HCT116 (cell line): Measurements from ENCODE around the gene C4orf51. TPM values are rescaled to one million over a fixed set of nuclear protein-coding genes. Genes with fewer than 3 reads are reported as not detected.

Experiments
- ATAC-seq: fragments of 200-7000 bp; cut with Tn5 transposase; 2 replicates; pipeline ENCODE4 v1.9.1; 2020; ENCODE audit warnings: mild to moderate bottlenecking, moderate library complexity
- BruUV-seq: library from RNA; stranded (reverse); fragments of 400-500 nt; replicated peaks from 2 replicates; lab custom pipeline; 2021; lab: Mats Ljungman, UMichigan
- CTCF ChIA-PET: fragments of 300-600 bp; sonication (Branson Sonifier 250); formaldehyde crosslinking; loops from one replicate; lab custom pipeline; 2021; ENCODE audit warnings: antibody characterized with exemption; lab: Charles Lee
- POLR2A ChIA-PET: fragments of 300-600, 350-600 bp; sonication (Branson Sonifier 250); formaldehyde crosslinking; loops from one replicate; lab custom pipeline; 2021; ENCODE audit warnings: antibody characterized with exemption; lab: Charles Lee
- RAD21 ChIA-PET, 2 experiments: fragments of 300-600 bp; sonication (Branson Sonifier 250); formaldehyde crosslinking; loops; one replicate each; lab custom pipeline; 2023; ENCODE audit warnings: low total read pairs in 2 of 2; ENCODE audit not compliant: uncharacterized antibody in 2 of 2, unreplicated experiment in 2 of 2, low non-redundant PET in 1 of 2; lab: Charles Lee
- DNase-seq: peaks from one replicate; pipeline ENCODE4 v3.0.0-alpha.2; 2010; ENCODE audit warnings: low read depth, low spot score
- H2AFZ ChIP-seq: fragments of 200-600 bp; shearing (Covaris generic), sonication (generic); 2 replicates; pipeline ENCODE4 v1.6.1; 2017; ENCODE audit warnings: low read depth, mixed run types, mixed read lengths, antibody characterized with exemption, low read length; ENCODE audit not compliant: poor library complexity, severe bottlenecking
- H3K27ac ChIP-seq: 2 replicates; pipeline ENCODE4 v1.5.1; 2012; ENCODE audit warnings: low read depth, low read length
- H3K27me3 ChIP-seq: fragments of 200-600 bp; sonication (generic); 2 replicates; pipeline ENCODE4 v1.6.1; 2016; ENCODE audit warnings: mixed run types, low read length, mixed read lengths; ENCODE audit not compliant: insufficient read depth
- H3K36me3 ChIP-seq, 2 experiments: fragments of 200-500 bp in 1 of 2; fragments of 200-600 bp in 1 of 2; sonication (Bioruptor generic) in 1 of 2; sonication (generic) in 1 of 2; 2 replicates each; pipeline versions ENCODE4 v1.5.1 to v1.6.1; 2014 to 2016; ENCODE audit warnings: low read length in 2 of 2, inconsistent platforms in 1 of 2, mixed read lengths in 1 of 2, mixed run types in 1 of 2; ENCODE audit not compliant: insufficient read depth in 2 of 2, control insufficient read depth in 1 of 2
- H3K4me1 ChIP-seq, 2 experiments: fragments of 200-600 bp in 1 of 2; sonication (generic) in 1 of 2; 2 replicates each; pipeline versions ENCODE4 v1.5.1 to v1.6.1; 2012 to 2017; ENCODE audit warnings: low read length in 2 of 2, inconsistent platforms in 1 of 2, mild to moderate bottlenecking in 1 of 2, mixed read lengths in 1 of 2, mixed run types in 1 of 2, moderate library complexity in 1 of 2; ENCODE audit not compliant: insufficient read depth in 2 of 2, control insufficient read depth in 1 of 2
- H3K4me2 ChIP-seq: fragments of 200-600 bp; sonication (generic); 2 replicates; pipeline ENCODE4 v1.6.1; 2017; ENCODE audit warnings: mixed run types, low read length, mixed read lengths
- H3K4me3 ChIP-seq, 2 experiments: fragments of 200-600 bp in 1 of 2; sonication (generic) in 1 of 2; replicated peaks in 1 of 2; 2 replicates each; pipeline ENCODE4 v1.5.1; 2011 to 2016; ENCODE audit warnings: low read length in 2 of 2, control low read depth in 1 of 2, low read depth in 1 of 2, mild to moderate bottlenecking in 1 of 2, mixed read lengths in 1 of 2, mixed run types in 1 of 2
- H3K79me2 ChIP-seq: fragments of 200-600 bp; sonication (generic); 2 replicates; pipeline ENCODE4 v1.6.1; 2017; ENCODE audit warnings: mild to moderate bottlenecking, mixed run types, low read length, moderate library complexity, mixed read lengths; ENCODE audit not compliant: insufficient read depth
- H3K9ac ChIP-seq: fragments of 200-600 bp; sonication (generic); 2 replicates; pipeline ENCODE4 v1.6.1; 2016; ENCODE audit warnings: low read length, mixed read lengths
- H3K9me2 ChIP-seq: fragments of 200-600 bp; sonication (generic), shearing (Covaris generic); 2 replicates; pipeline ENCODE4 v1.6.1; 2017; ENCODE audit warnings: mixed run types, mild to moderate bottlenecking, moderate library complexity; ENCODE audit not compliant: insufficient read depth
- H3K9me3 ChIP-seq, 2 experiments: fragments of 200-500 bp in 1 of 2; fragments of 200-600 bp in 1 of 2; sonication (Bioruptor generic) in 1 of 2; sonication (generic) in 1 of 2; 2 replicates each; pipeline ENCODE4 v1.6.1; 2014 to 2017; ENCODE audit warnings: low read length in 2 of 2, mixed read lengths in 2 of 2, inconsistent platforms in 1 of 2, low read depth in 1 of 2, mild to moderate bottlenecking in 1 of 2, mixed run types in 1 of 2, moderate library complexity in 1 of 2; ENCODE audit not compliant: control insufficient read depth in 1 of 2, insufficient read depth in 1 of 2
- H4K20me1 ChIP-seq: fragments of 200-600 bp; sonication (generic), shearing (Covaris generic); 2 replicates; pipeline ENCODE4 v1.6.1; 2017; ENCODE audit warnings: mixed run types, mild to moderate bottlenecking, moderate library complexity; ENCODE audit not compliant: insufficient read depth
- ATF3 ChIP-seq: IDR thresholded peaks from 2 replicates; pipeline ENCODE4 v1.6.1; 2012
- CEBPB ChIP-seq: IDR thresholded peaks from 2 replicates; pipeline ENCODE4 v1.6.1; 2012; ENCODE audit warnings: low read depth
- ELF1 ChIP-seq: IDR thresholded peaks from 2 replicates; pipeline ENCODE4 v1.6.1; 2012; ENCODE audit warnings: low read depth, borderline replicate concordance
- EZH2 ChIP-seq: fragments of 200-600 bp; sonication (generic); IDR thresholded peaks from 2 replicates; pipeline ENCODE4 v1.6.1; 2017; ENCODE audit warnings: antibody characterized with exemption, mixed run types
- FOSL1 ChIP-seq: IDR thresholded peaks from 2 replicates; pipeline ENCODE4 v1.6.1; 2012; ENCODE audit warnings: low read depth
- JUND ChIP-seq: IDR thresholded peaks from 2 replicates; pipeline ENCODE4 v1.6.1; 2012
- MAX ChIP-seq: IDR thresholded peaks from 2 replicates; pipeline ENCODE4 v1.6.1; 2012
- POLR2AphosphoS5 ChIP-seq: IDR thresholded peaks from 2 replicates; pipeline ENCODE4 v1.6.1; 2011; ENCODE audit warnings: mild to moderate bottlenecking, low read depth, low read length, moderate library complexity
- REST ChIP-seq: IDR thresholded peaks from 2 replicates; pipeline ENCODE4 v1.6.1; 2012; ENCODE audit warnings: low read depth
- SP1 ChIP-seq: IDR thresholded peaks from 2 replicates; pipeline ENCODE4 v1.6.1; 2012; ENCODE audit warnings: low read depth
- TCF7L2 ChIP-seq: IDR thresholded peaks from 2 replicates; pipeline ENCODE4 v1.7.0; 2011; ENCODE audit warnings: borderline replicate concordance, inconsistent platforms; ENCODE audit not compliant: insufficient read depth, insufficient read length; ENCODE audit errors: extremely low read depth
- ZBTB33 ChIP-seq: IDR thresholded peaks from 2 replicates; pipeline ENCODE4 v1.6.1; 2011; ENCODE audit warnings: mild to moderate bottlenecking, low read length, moderate library complexity; ENCODE audit not compliant: insufficient replicate concordance; ENCODE audit errors: extremely low read depth
- ZFX ChIP-seq: fragments of 450-650 bp; IDR thresholded peaks from 2 replicates; pipeline ENCODE4 v1.6.1; 2017
- ZNF274 ChIP-seq: fragments of 200-500 bp; sonication (Bioruptor generic); IDR thresholded peaks from 2 replicates; pipeline ENCODE4 v1.6.1; 2014; ENCODE audit warnings: mild to moderate bottlenecking, low read depth, low read length, inconsistent platforms
- intact Hi-C: fragments of 100-400 bp; cut with micrococcal nuclease; formaldehyde crosslinking; loops from 2 replicates; pipeline ENCODE4 v1.10.0; 2022
- total RNA-seq: library from RNA; stranded (reverse); gene quantifications from one replicate; pipeline ENCODE4 v1.2.1, GENCODE V29; 2021; ENCODE audit not compliant: unreplicated experiment

C4orf51 gene
- total RNA-seq, 1 experiment from 2014 or later, result not detected

GRCh38 chr4:145732895-145733880 is 53.2 kb downstream of the C4orf51 start (continued):
- TF ChIP-seq ZBTB33 (no peak), TCF7L2 (no peak), SP1 (peak; percentile 45)

GRCh38 chr4:145734031-145734430 is 54.1 kb downstream of the C4orf51 start:
- Histone ChIP-seq H4K20me1 (no peaks in the 10 kb centered on the region), H3K36me3 (no peaks in the 10 kb centered on the region), H3K9ac (peak overlapping the region; percentile 73), H3K9me2 (no peaks in the 10 kb centered on the region), H3K4me3 (no peak overlapping the region), H3K27me3 (no peaks in the 10 kb centered on the region), H3K79me2 (no peaks in the 10 kb centered on the region), H3K4me1 (peaks cover 19 to 46% of the 10 kb centered on the region in 2 experiments), H3K9me3 (no peaks in the 10 kb centered on the region), H3K4me2 (peak overlapping the region; percentile 85), H2AFZ (no peak overlapping the region), H3K27ac (no peak overlapping the region)
- ChIA-PET POLR2A (no interaction called here), RAD21 (no interaction called here), CTCF (no interaction called here)
- DNase-seq (no peak), ATAC-seq (no peak)
- BruUV-seq, result no TSS peak
- intact Hi-C loops, result loop anchor here (2.0 kb wide), 2 partner anchors 75 to 205 kb away; partner anchors contain the start of gene ZNF827
- TF ChIP-seq REST (no peak), ATF3 (no peak), TCF7L2 (no peak), FOSL1 (no peak), POLR2AphosphoS5 (no peak), ELF1 (no peak), JUND (no peak), EZH2 (no peak), ZNF274 (no peak), CEBPB (no peak), MAX (no peak), ZFX (no peak)
